Subcutaneous adipose tissue (tissue), 4 donors: ENCODE measurements around the gene SEMA4D. TPM values are rescaled to one million over a fixed set of nuclear protein-coding genes. Genes with fewer than 3 reads are reported as not detected.

Source experiments
- CTCF ChIP-seq: fragments of 450-650 bp; IDR thresholded peaks from one replicate; pipeline ENCODE4 v1.5.1; 2016; ENCODE audit warnings: low read depth, mild to moderate bottlenecking, control low read depth, antibody characterized with exemption, moderate library complexity
- total RNA-seq, 4 donors: library from RNA; depleted of rRNA; stranded (reverse); fragments of >200 nt; gene quantifications; one replicate each; pipeline ENCODE4 v1.1.0, GENCODE V29; 2016

SEMA4D gene
- total RNA-seq, 4 donors from 2014 or later, result 6.0 to 18.3 (median 10.9) TPM

GRCh38 chr9:89541798-89542197, 43.9 kb upstream of the SEMA4D start:
- no peak for TF ChIP-seq CTCF

GRCh38 chr9:89539374-89539773, 41.5 kb upstream of the SEMA4D start:
- TF ChIP-seq CTCF, result no peak

- no peak for TF ChIP-seq CTCF
Observed at GRCh38 chr9:89538871-89539270, 41.0 kb upstream of the SEMA4D start.

- no peak for TF ChIP-seq CTCF
Observed at GRCh38 chr9:89537166-89537565, 39.3 kb upstream of the SEMA4D start.

GRCh38 chr9:89536600-89536999, 38.7 kb upstream of the SEMA4D start:
- no peak for TF ChIP-seq CTCF

GRCh38 chr9:89536145-89536574, 38.2 kb upstream of the SEMA4D start:
- no peak for TF ChIP-seq CTCF

- TF ChIP-seq CTCF, result no peak
Observed at GRCh38 chr9:89535461-89535860, 37.5 kb upstream of the SEMA4D start.
